ENCODE measurements around the gene METTL27. TPM values are rescaled to one million over a fixed set of nuclear protein-coding genes. Genes with fewer than 3 reads are reported as not detected.
A peak's percentile ranks its signal among the peaks of the same experiment; 100 is the strongest.
"Not testable (repeated sequence)": the region's sequence is repeated elsewhere in the genome, so short reads cannot be mapped to it uniquely, and the experiment has no call there.

Gene METTL27
- polyA plus RNA-seq, 2 donors, result 0.45 to 1.1 TPM

- peak overlapping the region; percentile 84 to 92 for H3K27ac ChIP-seq (ENCODE audit: low read depth in 2 of 2, low read length in 1 of 2)
- H3K4me1 ChIP-seq (ENCODE audit: control insufficient read depth in 2 of 2, insufficient read depth in 2 of 2, low read length in 1 of 2), result peaks cover 7 to 13% of the 10 kb centered on the region in 2 donors
- no peaks in the 10 kb centered on the region for H3K27me3 ChIP-seq (ENCODE audit: control insufficient read depth in 1 of 2, insufficient read depth in 2 of 2, low read length in 2 of 2)
- H3K9me3 ChIP-seq (ENCODE audit: control insufficient read depth in 2 of 2, insufficient read depth in 1 of 2, low read depth in 1 of 2, low read length in 1 of 2), result no peaks in the 10 kb centered on the region
- no peaks in the 10 kb centered on the region for H3K36me3 ChIP-seq (ENCODE audit: control insufficient read depth in 2 of 2, insufficient read depth in 2 of 2, low read length in 1 of 2)
- H3K4me3 ChIP-seq (ENCODE audit: low read depth in 1 of 2, low read length in 2 of 2), result no peak overlapping the region
- 68 to 77% methylated on average over 5 of the region's 5 CpGs for WGBS, 2 donors
Observed at GRCh38 chr7:73823257-73823656, 19.1 kb downstream of the METTL27 start.

GRCh38 chr7:73822319-73823173, 19.8 kb downstream of the METTL27 start:
- Histone ChIP-seq H3K4me1 (ENCODE audit: control insufficient read depth in 2 of 2, insufficient read depth in 2 of 2, low read length in 1 of 2) (peaks cover 4 to 8% of the 10 kb centered on the region in 2 donors), H3K4me3 (ENCODE audit: low read depth in 1 of 2, low read length in 2 of 2) (no peak overlapping the region), H3K9me3 (ENCODE audit: control insufficient read depth in 2 of 2, insufficient read depth in 1 of 2, low read depth in 1 of 2, low read length in 1 of 2) (no peaks in the 10 kb centered on the region), H3K36me3 (ENCODE audit: control insufficient read depth in 2 of 2, insufficient read depth in 2 of 2, low read length in 1 of 2) (no peaks in the 10 kb centered on the region), H3K27ac (ENCODE audit: low read depth in 2 of 2, low read length in 1 of 2) (peak overlapping the region; percentile 84 to 92), H3K27me3 (ENCODE audit: control insufficient read depth in 1 of 2, insufficient read depth in 2 of 2, low read length in 2 of 2) (no peaks in the 10 kb centered on the region)
- WGBS, 2 donors, result 40 to 52% methylated on average over 15 of the region's 15 CpGs

- not testable (repeated sequence) for H3K27me3 ChIP-seq (ENCODE audit: control insufficient read depth in 1 of 2, insufficient read depth in 2 of 2, low read length in 2 of 2); H3K36me3 ChIP-seq (ENCODE audit: control insufficient read depth in 2 of 2, insufficient read depth in 2 of 2, low read length in 1 of 2); H3K4me1 ChIP-seq (ENCODE audit: control insufficient read depth in 2 of 2, insufficient read depth in 2 of 2, low read length in 1 of 2); H3K4me3 ChIP-seq (ENCODE audit: low read depth in 1 of 2, low read length in 2 of 2); H3K9me3 ChIP-seq (ENCODE audit: control insufficient read depth in 2 of 2, insufficient read depth in 1 of 2, low read depth in 1 of 2, low read length in 1 of 2)
- H3K27ac ChIP-seq (ENCODE audit: low read depth in 2 of 2, low read length in 1 of 2), result peak overlapping the region in 1 of 2 donors; percentile 92
- WGBS, 2 donors, result 88 to 93% methylated on average over 14 of the region's 14 CpGs
Observed at GRCh38 chr7:73821597-73822285, 20.6 kb downstream of the METTL27 start.

GRCh38 chr7:73820013-73820412, 22.3 kb downstream of the METTL27 start:
- WGBS, 2 donors, result 85 to 86% methylated on average over 7 of the region's 7 CpGs
- Histone ChIP-seq H3K36me3 (ENCODE audit: control insufficient read depth in 2 of 2, insufficient read depth in 2 of 2, low read length in 1 of 2) (no peaks in the 10 kb centered on the region), H3K27ac (ENCODE audit: low read depth in 2 of 2, low read length in 1 of 2) (no peak overlapping the region)

GRCh38 chr7:73817121-73817520, 25.2 kb downstream of the METTL27 start:
- Histone ChIP-seq H3K27me3 (ENCODE audit: control insufficient read depth in 1 of 2, insufficient read depth in 2 of 2, low read length in 2 of 2) (no peaks in the 10 kb centered on the region), H3K9me3 (ENCODE audit: control insufficient read depth in 2 of 2, insufficient read depth in 1 of 2, low read depth in 1 of 2, low read length in 1 of 2) (no peaks in the 10 kb centered on the region), H3K27ac (ENCODE audit: low read depth in 2 of 2, low read length in 1 of 2) (no peak overlapping the region), H3K4me3 (ENCODE audit: low read depth in 1 of 2, low read length in 2 of 2) (no peak overlapping the region), H3K4me1 (ENCODE audit: control insufficient read depth in 2 of 2, insufficient read depth in 2 of 2, low read length in 1 of 2) (no peaks in the 10 kb centered on the region), H3K36me3 (ENCODE audit: control insufficient read depth in 2 of 2, insufficient read depth in 2 of 2, low read length in 1 of 2) (no peaks in the 10 kb centered on the region)
- WGBS, 2 donors, result 81 to 93% methylated on average over 6 of the region's 6 CpGs

More at GRCh38 chr7:73820013-73820412, 22.3 kb downstream of the METTL27 start:
- Histone ChIP-seq H3K9me3 (ENCODE audit: control insufficient read depth in 2 of 2, insufficient read depth in 1 of 2, low read depth in 1 of 2, low read length in 1 of 2) (no peaks in the 10 kb centered on the region), H3K4me3 (ENCODE audit: low read depth in 1 of 2, low read length in 2 of 2) (no peak overlapping the region), H3K27me3 (ENCODE audit: control insufficient read depth in 1 of 2, insufficient read depth in 2 of 2, low read length in 2 of 2) (no peaks in the 10 kb centered on the region), H3K4me1 (ENCODE audit: control insufficient read depth in 2 of 2, insufficient read depth in 2 of 2, low read length in 1 of 2) (peaks cover 2 to 7% of the 10 kb centered on the region in 2 donors)

GRCh38 chr7:73815436-73815835, 26.9 kb downstream of the METTL27 start:
- no peak overlapping the region for H3K27ac ChIP-seq (ENCODE audit: low read depth in 2 of 2, low read length in 1 of 2)
- no peaks in the 10 kb centered on the region for H3K27me3 ChIP-seq (ENCODE audit: control insufficient read depth in 1 of 2, insufficient read depth in 2 of 2, low read length in 2 of 2)
- H3K4me3 ChIP-seq (ENCODE audit: low read depth in 1 of 2, low read length in 2 of 2), result no peak overlapping the region
- no peaks in the 10 kb centered on the region for H3K9me3 ChIP-seq (ENCODE audit: control insufficient read depth in 2 of 2, insufficient read depth in 1 of 2, low read depth in 1 of 2, low read length in 1 of 2)
- WGBS, 2 donors, result 84 to 85% methylated on average over 8 of the region's 8 CpGs
- no peaks in the 10 kb centered on the region for H3K4me1 ChIP-seq (ENCODE audit: control insufficient read depth in 2 of 2, insufficient read depth in 2 of 2, low read length in 1 of 2)
- no peaks in the 10 kb centered on the region for H3K36me3 ChIP-seq (ENCODE audit: control insufficient read depth in 2 of 2, insufficient read depth in 2 of 2, low read length in 1 of 2)

GRCh38 chr7:73812996-73813395, 29.3 kb downstream of the METTL27 start:
- no peaks in the 10 kb centered on the region for H3K36me3 ChIP-seq (ENCODE audit: control insufficient read depth in 2 of 2, insufficient read depth in 2 of 2, low read length in 1 of 2)
- H3K27me3 ChIP-seq (ENCODE audit: control insufficient read depth in 1 of 2, insufficient read depth in 2 of 2, low read length in 2 of 2), result no peaks in the 10 kb centered on the region
- H3K9me3 ChIP-seq (ENCODE audit: control insufficient read depth in 2 of 2, insufficient read depth in 1 of 2, low read depth in 1 of 2, low read length in 1 of 2), result no peaks in the 10 kb centered on the region
- no peak overlapping the region for H3K27ac ChIP-seq (ENCODE audit: low read depth in 2 of 2, low read length in 1 of 2)
- peaks cover 0 to 3% of the 10 kb centered on the region in 2 donors for H3K4me1 ChIP-seq (ENCODE audit: control insufficient read depth in 2 of 2, insufficient read depth in 2 of 2, low read length in 1 of 2)
- WGBS, 2 donors, result 79 to 81% methylated on average over 3 of the region's 3 CpGs
- H3K4me3 ChIP-seq (ENCODE audit: low read depth in 1 of 2, low read length in 2 of 2), result no peak overlapping the region

GRCh38 chr7:73811760-73812168, 30.6 kb downstream of the METTL27 start:
- no peaks in the 10 kb centered on the region for H3K9me3 ChIP-seq (ENCODE audit: control insufficient read depth in 2 of 2, insufficient read depth in 1 of 2, low read depth in 1 of 2, low read length in 1 of 2)
- no peaks in the 10 kb centered on the region for H3K27me3 ChIP-seq (ENCODE audit: control insufficient read depth in 1 of 2, insufficient read depth in 2 of 2, low read length in 2 of 2)
- no peak overlapping the region for H3K4me3 ChIP-seq (ENCODE audit: low read depth in 1 of 2, low read length in 2 of 2)
- H3K27ac ChIP-seq (ENCODE audit: low read depth in 2 of 2, low read length in 1 of 2), result no peak overlapping the region
- no peaks in the 10 kb centered on the region for H3K36me3 ChIP-seq (ENCODE audit: control insufficient read depth in 2 of 2, insufficient read depth in 2 of 2, low read length in 1 of 2)
- H3K4me1 ChIP-seq (ENCODE audit: control insufficient read depth in 2 of 2, insufficient read depth in 2 of 2, low read length in 1 of 2), result peaks cover 0 to 3% of the 10 kb centered on the region in 2 donors
- WGBS, 2 donors, result 12 to 15% methylated on average over 11 of the region's 11 CpGs

GRCh38 chr7:73810998-73811360, 31.3 kb downstream of the METTL27 start:
- no peak overlapping the region for H3K4me3 ChIP-seq (ENCODE audit: low read depth in 1 of 2, low read length in 2 of 2)
- no peak overlapping the region for H3K27ac ChIP-seq (ENCODE audit: low read depth in 2 of 2, low read length in 1 of 2)
- no peaks in the 10 kb centered on the region for H3K27me3 ChIP-seq (ENCODE audit: control insufficient read depth in 1 of 2, insufficient read depth in 2 of 2, low read length in 2 of 2)
- 59 to 64% methylated on average over 3 to 4 of the region's 4 CpGs for WGBS, 2 donors
- H3K36me3 ChIP-seq (ENCODE audit: control insufficient read depth in 2 of 2, insufficient read depth in 2 of 2, low read length in 1 of 2), result no peaks in the 10 kb centered on the region
- H3K4me1 ChIP-seq (ENCODE audit: control insufficient read depth in 2 of 2, insufficient read depth in 2 of 2, low read length in 1 of 2), result peaks cover 0 to 3% of the 10 kb centered on the region in 2 donors
- H3K9me3 ChIP-seq (ENCODE audit: control insufficient read depth in 2 of 2, insufficient read depth in 1 of 2, low read depth in 1 of 2, low read length in 1 of 2), result no peaks in the 10 kb centered on the region
